NCI-H526 (cell line): Measurements from ENCODE around the gene STIM2.

Experiments used
- DNase-seq, 2 experiments: peaks; one replicate each; lab custom pipeline; 2025; lab: John Stamatoyannopoulos, UW

The STIM2 gene

GRCh38 chr4:26900765-26901164 is 40.1 kb downstream of the STIM2 start:
- DNase-seq = no peak

GRCh38 chr4:26905172-26905571 is 44.5 kb downstream of the STIM2 start:
- no peak for DNase-seq

GRCh38 chr4:26907731-26908599 is 47.3 kb downstream of the STIM2 start:
- DNase-seq = no peak

- DNase-seq = no peak
Observed at GRCh38 chr4:26909369-26909768, 48.7 kb downstream of the STIM2 start.

- no peak for DNase-seq
Observed at GRCh38 chr4:26911254-26911653, 50.6 kb downstream of the STIM2 start.

- DNase-seq = no peak
Observed at GRCh38 chr4:26912069-26912468, 51.4 kb downstream of the STIM2 start.

GRCh38 chr4:26912810-26913209 is 52.2 kb downstream of the STIM2 start:
- DNase-seq = no peak

GRCh38 chr4:26916195-26916594 is 55.6 kb downstream of the STIM2 start:
- DNase-seq = no peak

- DNase-seq = no peak
Observed at GRCh38 chr4:26930964-26931363, 70.3 kb downstream of the STIM2 start.

- DNase-seq = no peak
Observed at GRCh38 chr4:26931451-26931850, 70.8 kb downstream of the STIM2 start.

- DNase-seq = no peak
Observed at GRCh38 chr4:26931966-26932365, 71.3 kb downstream of the STIM2 start.

GRCh38 chr4:26935397-26935796 is 74.8 kb downstream of the STIM2 start:
- DNase-seq = no peak

- DNase-seq = no peak
Observed at GRCh38 chr4:26936284-26937065, 75.8 kb downstream of the STIM2 start.

GRCh38 chr4:26937139-26937538 is 76.5 kb downstream of the STIM2 start:
- DNase-seq = no peak

GRCh38 chr4:26937567-26937966 is 76.9 kb downstream of the STIM2 start:
- DNase-seq = no peak

- DNase-seq = no peak
Observed at GRCh38 chr4:26938516-26938915, 77.9 kb downstream of the STIM2 start.

- no peak for DNase-seq
Observed at GRCh38 chr4:26941951-26942350, 81.3 kb downstream of the STIM2 start.

- no peak for DNase-seq
Observed at GRCh38 chr4:26942871-26943270, 82.2 kb downstream of the STIM2 start.

GRCh38 chr4:26943391-26943790 is 82.8 kb downstream of the STIM2 start:
- DNase-seq = no peak

GRCh38 chr4:26945794-26946193 is 85.2 kb downstream of the STIM2 start:
- no peak for DNase-seq

- no peak for DNase-seq
Observed at GRCh38 chr4:26947318-26947717, 86.7 kb downstream of the STIM2 start.

- DNase-seq = no peak
Observed at GRCh38 chr4:26950446-26950845, 89.8 kb downstream of the STIM2 start.

- DNase-seq = no peak
Observed at GRCh38 chr4:26952891-26953290, 92.2 kb downstream of the STIM2 start.
